ENCODE data around the gene TMEM91.

The TMEM91 gene

DNA sequence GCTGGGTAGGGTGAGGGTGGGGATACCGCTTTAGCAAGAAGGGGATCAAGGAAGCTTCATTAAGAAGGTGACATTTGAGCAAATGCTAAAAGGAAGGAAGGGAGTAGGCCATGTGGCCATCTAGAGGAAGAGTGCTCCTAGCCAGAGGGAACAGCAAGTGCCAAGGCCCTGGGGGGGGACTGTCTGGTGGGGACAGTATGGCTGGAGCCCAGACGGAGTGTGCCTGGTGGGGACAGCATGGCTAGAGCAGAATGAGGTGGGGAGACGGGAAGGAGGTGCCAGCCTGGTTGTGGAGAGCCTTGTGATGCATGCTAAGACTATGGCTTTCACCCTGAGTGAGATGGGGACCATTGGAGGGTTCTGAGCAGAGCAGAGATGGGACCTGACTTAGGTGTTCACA lies 20.5 kb upstream of the TMEM91 start:
- no peak overlapping the region for H3K27ac ChIP-seq (ENCODE audit: low read depth, low read length)
- H3K36me3 ChIP-seq (ENCODE audit: control insufficient read depth, low read length) = peaks cover 23% of the 10 kb centered on the region
- H3K79me2 ChIP-seq (ENCODE audit: control insufficient read depth, low read length) = peaks cover 32% of the 10 kb centered on the region
- TF ChIP-seq, protein P1, sequence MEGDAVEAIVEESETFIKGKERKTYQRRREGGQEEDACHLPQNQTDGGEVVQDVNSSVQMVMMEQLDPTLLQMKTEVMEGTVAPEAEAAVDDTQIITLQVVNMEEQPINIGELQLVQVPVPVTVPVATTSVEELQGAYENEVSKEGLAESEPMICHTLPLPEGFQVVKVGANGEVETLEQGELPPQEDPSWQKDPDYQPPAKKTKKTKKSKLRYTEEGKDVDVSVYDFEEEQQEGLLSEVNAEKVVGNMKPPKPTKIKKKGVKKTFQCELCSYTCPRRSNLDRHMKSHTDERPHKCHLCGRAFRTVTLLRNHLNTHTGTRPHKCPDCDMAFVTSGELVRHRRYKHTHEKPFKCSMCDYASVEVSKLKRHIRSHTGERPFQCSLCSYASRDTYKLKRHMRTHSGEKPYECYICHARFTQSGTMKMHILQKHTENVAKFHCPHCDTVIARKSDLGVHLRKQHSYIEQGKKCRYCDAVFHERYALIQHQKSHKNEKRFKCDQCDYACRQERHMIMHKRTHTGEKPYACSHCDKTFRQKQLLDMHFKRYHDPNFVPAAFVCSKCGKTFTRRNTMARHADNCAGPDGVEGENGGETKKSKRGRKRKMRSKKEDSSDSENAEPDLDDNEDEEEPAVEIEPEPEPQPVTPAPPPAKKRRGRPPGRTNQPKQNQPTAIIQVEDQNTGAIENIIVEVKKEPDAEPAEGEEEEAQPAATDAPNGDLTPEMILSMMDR (IDR thresholded peaks at IDR 0.05; ENCODE audit: low read depth, low read length, poor library complexity, severe bottlenecking) = no peak
- no peak for TF ChIP-seq EZH2phosphoT487 (IDR thresholded peaks at IDR 0.05; ENCODE audit: borderline replicate concordance, low read length)
- H4K20me1 ChIP-seq (ENCODE audit: control insufficient read depth, insufficient read depth, low read depth, low read length) = peaks cover 4% of the 10 kb centered on the region; the same call in 1 of the 2 replicates
- H3K4me1 ChIP-seq (ENCODE audit: control insufficient read depth, low read length) = peaks cover 9% of the 10 kb centered on the region
- H3K4me2 ChIP-seq (ENCODE audit: low read length) = no peak overlapping the region
- no peaks in the 10 kb centered on the region for H3K9me2 ChIP-seq (replicated peaks; ENCODE audit: control insufficient read depth, low read length)
- no peaks in the 10 kb centered on the region for H3K27me3 ChIP-seq (ENCODE audit: control insufficient read depth, low read length)
- H3F3A ChIP-seq (ENCODE audit: control insufficient read depth, insufficient read depth) = no peaks in the 10 kb centered on the region
- H3K4me3 ChIP-seq (ENCODE audit: low read length) = no peak overlapping the region
- no peaks in the 10 kb centered on the region for H3K9me3 ChIP-seq (ENCODE audit: control insufficient read depth, insufficient read depth, low read length)

DNA sequence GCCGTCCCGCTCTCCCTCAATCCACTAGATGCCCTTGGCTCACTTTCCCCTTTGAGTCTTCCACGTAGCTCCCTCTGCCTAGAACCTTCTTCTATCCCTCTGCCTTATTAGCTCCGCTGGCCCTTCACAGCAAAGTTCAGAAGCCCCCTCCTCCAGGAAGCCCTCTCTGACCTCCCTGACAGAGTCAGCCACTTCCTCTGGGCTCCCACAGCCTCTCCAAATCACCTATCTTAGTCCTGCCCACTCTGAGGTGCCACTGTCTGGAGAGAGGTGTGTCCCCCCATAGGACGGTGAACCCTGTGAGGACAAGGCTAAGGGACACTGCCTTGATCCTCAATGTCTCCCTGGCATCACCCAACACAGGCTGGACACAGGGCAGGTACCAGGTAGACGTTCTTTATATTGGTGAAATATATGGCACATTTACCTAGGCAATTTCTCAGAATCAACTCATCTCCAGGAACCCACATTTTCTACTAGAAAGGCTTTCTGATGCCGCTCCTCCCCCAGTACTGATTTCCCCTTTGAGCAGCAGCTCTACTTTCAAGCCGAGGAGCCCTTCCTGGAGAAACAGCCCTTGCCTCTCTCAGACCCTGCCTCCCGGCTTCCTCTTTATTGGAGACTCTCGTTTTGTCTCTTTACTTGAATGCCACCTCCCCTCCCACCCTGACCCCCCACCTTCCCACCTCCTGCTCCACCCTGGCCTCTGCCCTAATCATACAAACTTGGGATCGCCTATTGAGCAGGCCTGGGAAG lies 19.2 kb upstream of the TMEM91 start:
- Histone ChIP-seq H4K20me1 (ENCODE audit: control insufficient read depth, insufficient read depth, low read depth, low read length) (no peaks in the 10 kb centered on the region), H3K9me3 (ENCODE audit: control insufficient read depth, insufficient read depth, low read length) (no peaks in the 10 kb centered on the region), H3K27ac (ENCODE audit: low read depth, low read length) (no peak overlapping the region), H3K9me2 (replicated peaks; ENCODE audit: control insufficient read depth, low read length) (no peaks in the 10 kb centered on the region), H3K4me1 (ENCODE audit: control insufficient read depth, low read length) (peaks cover 5% of the 10 kb centered on the region), H3K79me2 (ENCODE audit: control insufficient read depth, low read length) (peaks cover 18% of the 10 kb centered on the region), H3K4me2 (ENCODE audit: low read length) (no peak overlapping the region), H3K36me3 (ENCODE audit: control insufficient read depth, low read length) (peaks cover 9% of the 10 kb centered on the region), H3F3A (ENCODE audit: control insufficient read depth, insufficient read depth) (no peaks in the 10 kb centered on the region), H3K27me3 (ENCODE audit: control insufficient read depth, low read length) (no peaks in the 10 kb centered on the region), H3K4me3 (ENCODE audit: low read length) (no peak overlapping the region)
- TF ChIP-seq EZH2phosphoT487 (IDR thresholded peaks at IDR 0.05; ENCODE audit: borderline replicate concordance, low read length) = no peak
- TF ChIP-seq, protein P1 (IDR thresholded peaks at IDR 0.05; ENCODE audit: low read depth, low read length, poor library complexity, severe bottlenecking) = no peak

DNA sequence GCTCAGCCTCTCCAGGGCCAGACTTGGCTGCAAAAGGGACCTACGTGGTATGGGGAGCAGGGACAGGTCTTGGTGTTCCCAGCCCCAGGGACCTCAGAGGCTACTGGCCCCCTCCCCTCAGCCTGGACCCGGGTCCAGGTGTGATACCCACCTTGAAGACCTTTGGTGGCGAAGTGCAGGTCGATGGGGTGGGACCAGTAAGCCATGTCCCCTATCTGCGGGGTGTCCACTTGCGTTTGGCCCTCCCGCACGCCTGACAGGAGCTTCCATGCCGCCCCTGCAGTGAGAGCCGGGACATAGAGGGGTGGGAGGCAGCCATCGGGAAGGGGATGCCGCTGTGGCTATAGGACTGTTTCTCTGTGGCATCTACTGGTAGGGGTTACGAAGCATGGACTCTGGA lies 18.6 kb upstream of the TMEM91 start:
- TF ChIP-seq, protein P1 (IDR thresholded peaks at IDR 0.05; ENCODE audit: low read depth, low read length, poor library complexity, severe bottlenecking) = no peak
- H3K27me3 ChIP-seq (ENCODE audit: control insufficient read depth, low read length) = no peaks in the 10 kb centered on the region
- H3K4me3 ChIP-seq (ENCODE audit: low read length) = no peak overlapping the region
- no peaks in the 10 kb centered on the region for H4K20me1 ChIP-seq (ENCODE audit: control insufficient read depth, insufficient read depth, low read depth, low read length)
- H3K36me3 ChIP-seq (ENCODE audit: control insufficient read depth, low read length) = peaks cover 4% of the 10 kb centered on the region
- 0 out of 2 replicates have a peak, but pooled peaks cover 2% of the 10 kb centered on the region for H3F3A ChIP-seq (ENCODE audit: control insufficient read depth, insufficient read depth)
- H3K79me2 ChIP-seq (ENCODE audit: control insufficient read depth, low read length) = peaks cover 13% of the 10 kb centered on the region
- H3K9me3 ChIP-seq (ENCODE audit: control insufficient read depth, insufficient read depth, low read length) = no peaks in the 10 kb centered on the region
- no peaks in the 10 kb centered on the region for H3K9me2 ChIP-seq (replicated peaks; ENCODE audit: control insufficient read depth, low read length)
- H3K27ac ChIP-seq (ENCODE audit: low read depth, low read length) = no peak overlapping the region
- no peak overlapping the region for H3K4me2 ChIP-seq (ENCODE audit: low read length)
- H3K4me1 ChIP-seq (ENCODE audit: control insufficient read depth, low read length) = peaks cover 6% of the 10 kb centered on the region
